H1 (cell line): ENCODE results near the gene IL36B.

Experiments used
- ASH2L ChIP-seq: fragments of 200-600, 300-600 bp; sonication (generic); IDR thresholded peaks from one replicate; pipeline ENCODE4 v1.7.1; 2017; ENCODE audit warnings: low read length
- CHD2 ChIP-seq: IDR thresholded peaks from 2 replicates; pipeline ENCODE4 v1.6.1; 2012; ENCODE audit warnings: low read length, improper control_type of control experiment
- EZH2 ChIP-seq: fragments of 200-600 bp; sonication (generic); IDR thresholded peaks from 2 replicates; pipeline ENCODE4 v1.7.1; 2012; ENCODE audit warnings: low read depth, mild to moderate bottlenecking, moderate library complexity, low read length, inconsistent platforms; ENCODE audit not compliant: severe bottlenecking
- JUN ChIP-seq: IDR thresholded peaks from 2 replicates; pipeline ENCODE4 v1.6.1; 2011; ENCODE audit warnings: low read depth, mild to moderate bottlenecking, improper control_type of control experiment, low read length
- POLR2A ChIP-seq, 2 experiments: IDR thresholded peaks; 1 replicate in 1 of 2; 2 replicates in 1 of 2; pipeline ENCODE4 v1.6.1; 2011; ENCODE audit warnings: low read depth in 2 of 2, low read length in 2 of 2, mild to moderate bottlenecking in 2 of 2; ENCODE audit errors: control extremely low read depth in 1 of 2
- RAD21 ChIP-seq, 2 experiments: IDR thresholded peaks in 1 of 2; conservative IDR thresholded peaks in 1 of 2; 2 replicates each; pipeline ENCODE4 v1.6.1; 2011; ENCODE audit warnings: low read depth in 2 of 2, low read length in 2 of 2, improper control_type of control experiment in 1 of 2, inconsistent platforms in 1 of 2, mild to moderate bottlenecking in 1 of 2, moderate library complexity in 1 of 2
- TAF1 ChIP-seq: IDR thresholded peaks from 2 replicates; pipeline ENCODE4 v1.6.1; 2011; ENCODE audit warnings: mild to moderate bottlenecking, low read depth, low read length
- TBP ChIP-seq: IDR thresholded peaks from 2 replicates; pipeline ENCODE4 v1.6.1; 2011; ENCODE audit warnings: low read depth, low read length, improper control_type of control experiment
- TEAD4 ChIP-seq: IDR thresholded peaks from 2 replicates; pipeline ENCODE4 v1.6.1; 2012; ENCODE audit warnings: low read depth, low read length, inconsistent platforms, mixed read lengths
- TF ChIP-seq, protein P1 (sequence below): IDR thresholded peaks from 2 replicates; pipeline ENCODE4 v1.6.1; 2012; ENCODE audit warnings: inconsistent platforms
- TF ChIP-seq, protein P2 (sequence below), 3 experiments: IDR thresholded peaks; 1 replicate in 2 of 3; 2 replicates in 1 of 3; pipeline versions ENCODE4 v1.5.1 to v1.6.1; 2011; ENCODE audit warnings: low read length in 3 of 3, mild to moderate bottlenecking in 3 of 3, inconsistent platforms in 2 of 3, low read depth in 1 of 3, moderate library complexity in 1 of 3; ENCODE audit not compliant: insufficient read depth in 1 of 3; ENCODE audit errors: control extremely low read depth in 1 of 3

DNA sequence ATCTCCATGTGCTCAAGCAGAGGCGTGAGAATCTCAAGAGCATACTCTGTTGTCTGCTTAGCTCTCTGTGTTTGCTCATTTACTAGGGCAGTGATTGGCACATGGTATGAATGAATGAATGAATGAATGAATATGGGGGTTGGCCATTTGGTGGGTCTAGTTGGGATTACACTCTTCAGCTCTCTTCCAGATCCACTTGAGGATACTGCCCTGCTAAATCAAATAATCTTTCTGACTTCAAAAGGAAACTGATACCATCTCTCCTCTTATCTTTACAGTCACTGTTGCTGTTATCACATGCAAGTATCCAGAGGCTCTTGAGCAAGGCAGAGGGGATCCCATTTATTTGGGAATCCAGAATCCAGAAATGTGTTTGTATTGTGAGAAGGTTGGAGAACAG is 72.9 kb downstream of the IL36B start:
- TF ChIP-seq RAD21 (IDR thresholded peaks at IDR 0.05 in 1 of 2, conservative IDR thresholded peaks at IDR 0.05 in 1 of 2; ENCODE audit: low read depth in 2 of 2, low read length in 2 of 2) = no peak
- no peak for TF ChIP-seq JUN
- no peak for TF ChIP-seq CHD2
- TF ChIP-seq, protein P1, sequence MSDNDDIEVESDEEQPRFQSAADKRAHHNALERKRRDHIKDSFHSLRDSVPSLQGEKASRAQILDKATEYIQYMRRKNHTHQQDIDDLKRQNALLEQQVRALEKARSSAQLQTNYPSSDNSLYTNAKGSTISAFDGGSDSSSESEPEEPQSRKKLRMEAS = no peak
- no peak for TF ChIP-seq TAF1
- no peak for TF ChIP-seq POLR2A (IDR thresholded peaks at IDR 0.05; ENCODE audit: control extremely low read depth in 1 of 2, low read depth in 2 of 2, low read length in 2 of 2)
- TF ChIP-seq TBP = no peak
- TF ChIP-seq ASH2L = no peak
- no peak for TF ChIP-seq EZH2
- TF ChIP-seq, protein P2, sequence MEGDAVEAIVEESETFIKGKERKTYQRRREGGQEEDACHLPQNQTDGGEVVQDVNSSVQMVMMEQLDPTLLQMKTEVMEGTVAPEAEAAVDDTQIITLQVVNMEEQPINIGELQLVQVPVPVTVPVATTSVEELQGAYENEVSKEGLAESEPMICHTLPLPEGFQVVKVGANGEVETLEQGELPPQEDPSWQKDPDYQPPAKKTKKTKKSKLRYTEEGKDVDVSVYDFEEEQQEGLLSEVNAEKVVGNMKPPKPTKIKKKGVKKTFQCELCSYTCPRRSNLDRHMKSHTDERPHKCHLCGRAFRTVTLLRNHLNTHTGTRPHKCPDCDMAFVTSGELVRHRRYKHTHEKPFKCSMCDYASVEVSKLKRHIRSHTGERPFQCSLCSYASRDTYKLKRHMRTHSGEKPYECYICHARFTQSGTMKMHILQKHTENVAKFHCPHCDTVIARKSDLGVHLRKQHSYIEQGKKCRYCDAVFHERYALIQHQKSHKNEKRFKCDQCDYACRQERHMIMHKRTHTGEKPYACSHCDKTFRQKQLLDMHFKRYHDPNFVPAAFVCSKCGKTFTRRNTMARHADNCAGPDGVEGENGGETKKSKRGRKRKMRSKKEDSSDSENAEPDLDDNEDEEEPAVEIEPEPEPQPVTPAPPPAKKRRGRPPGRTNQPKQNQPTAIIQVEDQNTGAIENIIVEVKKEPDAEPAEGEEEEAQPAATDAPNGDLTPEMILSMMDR (IDR thresholded peaks at IDR 0.05; ENCODE audit: control extremely low read depth in 1 of 3, insufficient read depth in 1 of 3, low read depth in 1 of 3, low read length in 3 of 3) = no peak
- no peak for TF ChIP-seq TEAD4
